NCI-H526 (cell line): ENCODE measurements around the gene SORCS2.

Experiments used
- DNase-seq, 2 experiments: peaks; one replicate each; lab custom pipeline; 2025; lab: John Stamatoyannopoulos, UW

The SORCS2 gene

DNA sequence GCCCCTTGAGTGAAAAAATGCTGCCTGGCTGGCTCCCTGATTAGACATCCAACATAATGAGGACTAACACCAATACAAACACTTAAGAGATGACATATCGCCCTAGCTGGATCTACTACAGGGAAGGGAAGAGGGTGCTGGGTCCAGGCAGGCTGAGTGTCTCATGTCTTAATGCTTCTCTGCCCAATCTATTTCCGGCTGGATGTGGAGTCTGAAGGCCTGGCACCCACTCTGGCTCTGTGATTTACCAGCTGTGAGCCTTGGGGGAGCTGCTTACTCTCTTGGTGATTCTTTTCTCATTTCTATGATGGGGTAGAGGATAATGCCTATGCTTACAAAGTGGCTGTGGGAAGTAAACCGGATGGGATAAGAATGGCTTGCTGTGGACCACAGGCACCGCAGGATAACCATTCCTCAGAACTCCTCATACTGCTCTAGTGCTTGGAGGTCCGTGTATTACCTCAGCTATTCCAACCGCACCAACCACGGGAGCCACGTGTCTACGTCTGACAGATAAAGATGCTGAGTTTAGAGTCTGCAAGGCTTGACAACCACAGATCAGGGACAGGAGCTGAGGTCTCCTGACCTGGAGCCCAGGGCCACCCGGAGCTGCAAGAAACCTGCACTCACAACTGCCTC, 585.7 kb downstream of the SORCS2 start:
- no peak for DNase-seq

DNA sequence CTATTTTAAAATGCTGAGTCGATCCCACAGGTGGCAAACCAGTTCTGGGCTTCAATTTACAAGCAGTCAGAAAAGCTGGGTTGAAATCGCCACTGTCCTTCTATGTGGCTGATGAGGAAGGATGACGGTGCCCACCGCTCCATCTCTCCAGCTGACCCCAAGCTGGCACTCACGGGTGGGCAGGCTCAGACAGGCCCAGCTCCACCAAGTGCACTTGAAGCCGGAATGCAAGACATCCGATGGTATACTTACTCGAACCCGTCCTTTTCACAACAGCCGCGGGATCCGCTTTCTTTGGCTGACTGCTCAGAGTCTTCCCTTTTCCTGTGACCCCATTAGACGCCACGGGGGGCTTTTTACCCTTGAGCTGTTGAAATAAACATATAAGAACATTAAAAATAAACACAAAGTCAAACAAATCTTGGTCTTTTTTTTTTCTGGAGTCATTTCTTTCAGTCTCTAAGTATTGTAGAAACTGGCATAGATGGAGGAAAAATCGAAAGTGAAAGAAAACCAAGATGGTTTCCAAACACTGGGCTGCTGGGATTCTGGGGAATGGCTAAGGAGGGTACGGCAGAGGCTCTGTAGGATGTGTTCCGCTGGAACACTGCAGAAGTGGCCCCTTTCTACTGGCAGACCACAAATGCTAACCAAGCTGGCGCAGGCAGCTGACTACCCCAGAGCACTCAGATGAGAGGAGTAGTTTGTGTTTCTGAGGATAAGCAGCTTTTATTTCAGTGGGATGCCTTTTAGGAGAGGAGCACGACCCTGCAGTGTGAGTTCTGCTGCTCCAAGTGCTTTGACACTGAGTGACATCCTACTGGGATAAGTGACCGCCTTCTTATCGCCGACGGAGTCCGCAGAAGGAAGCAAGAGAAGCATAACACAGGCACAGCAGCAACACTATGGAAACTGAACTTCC, 586.4 kb downstream of the SORCS2 start:
- no peak for DNase-seq

- DNase-seq: no peak
Measured at GRCh38 chr4:7779432-7779768, 587.1 kb downstream of the SORCS2 start.

DNA sequence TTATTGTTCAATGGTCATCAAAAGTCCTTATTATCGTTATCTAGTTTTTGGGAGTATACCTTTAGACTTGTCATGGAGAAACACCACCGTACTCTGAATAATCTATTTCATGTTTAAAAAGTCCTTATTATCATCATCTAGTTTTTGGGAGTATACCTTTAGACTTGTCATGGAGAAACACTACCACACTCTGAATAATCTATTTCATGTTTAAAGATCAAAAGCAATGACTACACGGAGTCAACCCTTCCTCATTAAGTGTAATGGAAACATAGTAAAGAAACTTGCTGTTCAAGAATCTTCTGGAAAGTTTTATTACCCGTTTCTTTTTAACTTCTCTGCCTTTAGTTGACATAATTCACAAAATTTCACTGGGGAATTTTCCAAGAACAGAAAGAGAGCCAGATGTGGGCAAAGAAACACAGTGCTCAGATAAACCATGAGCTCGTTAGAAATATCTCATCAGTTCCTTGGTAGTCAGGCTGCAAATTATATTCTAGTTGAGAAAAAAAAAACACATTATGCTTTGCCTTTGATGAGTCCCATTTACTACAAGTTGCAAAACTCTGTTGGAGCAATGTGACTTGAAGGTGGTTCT, 588.5 kb downstream of the SORCS2 start:
- no peak for DNase-seq

DNA sequence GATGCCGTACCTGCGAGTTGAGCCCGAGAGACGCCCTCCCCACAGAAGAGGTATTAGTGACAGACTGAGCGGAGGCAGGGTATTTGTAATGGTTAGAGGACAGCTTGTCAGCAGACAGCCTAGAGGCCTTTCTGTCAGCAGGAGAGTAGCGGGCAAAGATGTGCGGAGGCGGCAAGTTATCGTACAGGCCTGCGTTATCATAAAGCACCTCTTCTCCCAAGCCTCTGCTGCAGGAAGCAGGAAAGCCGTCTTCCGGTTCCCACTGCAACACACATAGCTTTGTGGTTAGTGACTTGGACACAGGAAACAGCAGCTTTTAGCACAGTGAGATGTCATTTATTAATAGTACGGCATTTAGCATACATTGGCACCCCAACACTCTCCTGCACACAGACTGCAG, 589.0 kb downstream of the SORCS2 start:
- DNase-seq: no peak

GRCh38 chr4:7781993-7782392, 589.7 kb downstream of the SORCS2 start:
- DNase-seq: no peak

- DNase-seq: no peak
Measured at GRCh38 chr4:7782783-7783182, 590.4 kb downstream of the SORCS2 start.

DNA sequence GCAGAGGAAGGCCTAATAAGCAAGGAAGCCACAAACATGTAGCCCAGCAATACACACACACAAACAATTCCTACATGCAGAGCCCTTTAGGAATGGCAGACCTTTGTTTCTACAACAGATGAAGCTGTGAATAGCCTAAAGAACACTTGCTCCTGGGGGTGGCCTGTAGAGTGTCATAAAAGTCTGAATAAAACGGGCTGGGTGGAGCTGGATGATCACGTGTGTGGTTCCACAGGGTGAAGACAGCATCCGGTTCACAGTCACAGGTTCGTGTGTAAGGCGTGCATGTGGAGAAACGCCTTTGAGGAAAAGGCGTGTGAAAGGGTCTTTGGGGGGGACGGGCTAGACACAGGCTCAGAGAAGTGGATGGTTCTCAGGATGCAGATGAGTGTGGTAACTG, 591.2 kb downstream of the SORCS2 start:
- DNase-seq: no peak

DNA sequence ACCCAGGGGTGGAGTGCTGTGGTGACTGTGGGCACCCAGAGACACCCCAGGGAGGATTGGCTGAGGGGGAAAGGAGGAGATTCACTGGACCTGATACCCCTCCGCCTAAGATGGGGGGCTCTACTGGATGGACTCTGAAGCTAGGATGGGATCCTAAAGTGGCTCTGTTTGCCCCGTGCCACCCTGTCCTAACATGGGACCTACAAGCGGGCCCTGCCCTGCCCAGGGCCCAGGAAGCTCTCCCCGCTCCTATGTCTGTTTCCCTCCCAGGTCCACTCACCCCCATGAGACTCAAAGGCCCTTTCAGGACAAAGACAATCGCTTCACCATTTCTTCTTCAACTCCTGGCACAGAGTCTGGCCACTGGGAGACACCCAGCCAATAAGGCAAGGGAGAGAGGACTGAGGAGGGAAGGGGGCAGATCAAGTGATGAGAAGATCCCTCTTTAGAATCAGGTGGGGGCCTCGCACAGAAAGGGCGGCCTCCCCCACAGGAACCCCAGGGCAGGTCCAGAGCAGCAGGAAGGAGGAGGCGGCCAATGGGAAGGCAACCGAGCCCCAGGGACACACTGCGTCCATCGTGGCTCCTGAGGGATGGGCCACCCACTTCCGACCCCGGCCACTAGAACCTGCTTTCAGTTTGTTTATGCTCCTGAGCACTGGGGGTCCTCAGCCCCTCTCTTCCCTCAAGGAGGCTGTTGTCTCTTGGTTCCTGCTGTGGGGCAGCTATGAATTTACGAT, 592.0 kb downstream of the SORCS2 start:
- no peak for DNase-seq

- DNase-seq: no peak
Measured at GRCh38 chr4:7785017-7785416, 592.7 kb downstream of the SORCS2 start.

DNA sequence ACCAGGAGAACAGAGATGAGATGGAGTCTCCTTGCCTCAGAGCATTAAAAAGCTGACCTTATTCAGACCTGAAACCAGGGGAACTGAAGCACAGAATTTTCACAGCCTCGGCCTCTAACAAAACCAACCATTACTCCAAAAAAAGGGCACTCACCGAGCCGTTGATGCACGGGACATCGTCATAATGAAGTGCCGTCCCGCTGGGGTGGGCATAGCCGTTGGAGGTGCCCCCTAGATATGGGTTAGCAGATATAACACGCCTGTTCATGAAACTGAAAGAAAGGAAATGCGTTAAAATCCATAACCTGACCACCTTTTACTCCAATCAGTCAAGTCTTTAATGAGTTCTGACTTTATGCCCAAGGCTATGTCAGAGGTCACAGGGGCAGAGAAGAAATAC, 593.7 kb downstream of the SORCS2 start:
- no peak for DNase-seq

GRCh38 chr4:7786517-7786916, 594.2 kb downstream of the SORCS2 start:
- no peak for DNase-seq

DNA sequence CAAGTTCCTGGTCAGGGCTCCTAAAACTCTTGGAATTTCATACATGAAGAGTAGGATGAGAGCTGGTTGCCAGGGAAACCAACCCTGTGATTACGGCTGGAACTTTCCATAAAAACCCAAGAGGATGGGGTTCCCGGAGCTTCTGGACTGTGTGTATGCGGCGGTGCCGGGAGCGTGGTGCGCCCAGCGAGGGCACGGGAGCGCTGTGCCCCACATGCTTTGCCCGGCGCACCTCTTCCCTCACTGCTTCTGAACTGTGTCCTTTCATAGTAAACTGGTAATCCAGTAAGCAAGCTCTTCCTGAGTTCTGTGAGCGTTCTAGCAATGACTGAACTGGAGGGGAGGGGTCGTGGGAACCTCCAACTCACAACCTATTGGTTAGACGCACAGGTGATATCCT, 594.7 kb downstream of the SORCS2 start:
- no peak for DNase-seq

DNA sequence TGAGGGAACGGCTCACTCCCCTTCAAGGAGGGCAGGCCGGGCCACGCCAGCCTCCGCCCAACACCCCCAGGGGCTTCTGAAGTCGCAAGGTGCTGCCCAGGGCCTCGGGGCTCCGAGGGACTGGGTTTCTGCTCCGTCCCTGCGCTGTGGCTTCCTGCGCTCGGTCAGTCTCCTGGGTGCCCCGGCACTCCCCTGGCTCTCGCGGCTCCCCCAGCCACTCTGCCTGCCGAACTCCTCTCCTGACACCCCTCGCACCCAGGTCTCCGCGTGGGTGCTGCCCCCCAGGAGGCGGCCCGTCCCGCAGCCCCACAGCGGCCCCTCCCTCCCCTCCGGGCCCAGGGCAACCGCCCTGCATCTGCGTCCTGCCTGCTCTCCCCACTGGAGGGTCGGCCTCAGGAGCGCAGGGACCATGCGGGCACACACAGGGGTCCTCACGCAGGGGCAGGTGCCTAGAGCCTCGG, 595.4 kb downstream of the SORCS2 start:
- no peak for DNase-seq

DNA sequence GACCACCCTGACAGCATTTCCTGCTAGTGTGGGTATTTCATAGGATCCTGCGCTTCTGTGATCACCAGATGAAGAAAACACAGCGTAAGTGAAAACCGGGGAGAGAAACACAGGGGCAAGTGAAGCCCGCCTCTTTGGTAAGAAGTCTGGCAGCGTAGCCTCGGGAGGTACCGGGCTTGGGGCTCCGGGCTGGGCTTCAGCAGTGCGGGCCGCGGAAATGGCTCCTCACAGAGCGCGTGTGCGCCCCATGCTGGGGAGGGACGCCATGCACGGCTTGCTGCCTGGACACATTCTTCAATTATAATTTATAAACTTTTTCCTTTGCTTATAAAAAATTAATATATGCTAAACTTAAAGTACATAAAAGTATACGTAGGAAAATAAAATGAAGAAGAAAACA, 595.9 kb downstream of the SORCS2 start:
- no peak for DNase-seq

GRCh38 chr4:7788694-7789425, 596.5 kb downstream of the SORCS2 start:
- no peak for DNase-seq

GRCh38 chr4:7790023-7790422, 597.7 kb downstream of the SORCS2 start:
- no peak for DNase-seq

DNA sequence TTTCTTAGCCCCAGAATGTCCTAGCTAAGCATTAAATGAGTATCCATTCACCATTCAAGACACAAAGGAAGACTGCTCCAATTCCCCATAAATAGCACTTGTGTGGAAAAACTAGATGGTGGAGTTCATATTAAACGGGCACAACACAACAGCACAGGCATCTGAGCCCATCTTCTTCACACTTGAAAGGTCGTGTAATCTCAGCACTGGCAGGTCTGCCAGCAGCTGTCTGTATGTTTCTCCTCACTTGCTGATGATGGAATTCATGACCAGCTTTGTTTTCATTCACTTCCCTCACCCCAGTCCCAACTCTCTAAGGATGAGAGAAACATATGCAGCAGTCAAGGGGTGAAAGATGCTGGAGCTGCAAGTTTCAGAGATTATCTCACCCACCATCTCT, 598.7 kb downstream of the SORCS2 start:
- DNase-seq: no peak
